Measurements from ENCODE around the gene FH.

DNA sequence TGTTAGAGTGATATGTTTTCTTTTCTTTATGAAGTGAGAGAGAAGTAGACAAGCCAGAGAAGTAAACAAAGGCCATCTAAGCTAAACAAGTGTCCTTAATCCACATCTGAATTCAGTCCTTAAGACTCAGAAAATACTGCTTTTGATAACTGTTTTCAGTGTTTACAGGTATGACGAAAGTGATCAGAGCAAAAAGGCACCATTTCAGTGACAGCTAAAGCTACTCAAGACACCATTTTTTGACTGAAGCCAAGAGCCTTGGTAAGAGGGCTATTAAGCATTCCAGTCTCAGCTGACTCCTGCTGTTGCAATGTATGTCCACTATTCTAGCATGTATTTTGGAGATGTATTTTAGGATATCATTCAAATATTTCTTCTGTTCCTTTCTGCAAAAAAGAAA, 16.7 kb upstream of the FH start:
- TF ChIP-seq EP300 (IDR thresholded peaks at IDR 0.05) (no peak), POLR2A (IDR thresholded peaks at IDR 0.05; ENCODE audit: low read depth) (no peak), CTCF (IDR thresholded peaks at IDR 0.05) (no peak), POLR2AphosphoS5 (IDR thresholded peaks at IDR 0.05) (no peak)

Data from esophagus muscularis mucosa (tissue), 4 donors.